Measurements from ENCODE around the gene KRTAP1-1. TPM values are rescaled to one million over a fixed set of nuclear protein-coding genes. Genes with fewer than 3 reads are reported as not detected.

Gene KRTAP1-1
- total RNA-seq, 2 donors from 2014 or later = not detected

- Histone ChIP-seq H3K9ac (ENCODE audit: low read depth in 2 of 2, low read length in 2 of 2) (no peak overlapping the region), H3K27ac (no peak overlapping the region), H3K4me1 (no peaks in the 10 kb centered on the region), H3K4me3 (no peak overlapping the region), H3K36me3 (no peaks in the 10 kb centered on the region), H3K9me3 (no peaks in the 10 kb centered on the region), H3K27me3 (no peaks in the 10 kb centered on the region)
- intact Hi-C loops (cut with DNase I) = no loop called here
- no peak for TF ChIP-seq CTCF (IDR thresholded peaks at IDR 0.05)
- no peak for DNase-seq
Measured at GRCh38 chr17:41009936-41010335, 31.3 kb downstream of the KRTAP1-1 start.

- Histone ChIP-seq H3K9me3 (no peaks in the 10 kb centered on the region), H3K9ac (ENCODE audit: low read depth in 2 of 2, low read length in 2 of 2) (no peak overlapping the region), H3K4me1 (no peaks in the 10 kb centered on the region), H3K36me3 (no peaks in the 10 kb centered on the region), H3K4me3 (no peak overlapping the region), H3K27ac (no peak overlapping the region), H3K27me3 (no peaks in the 10 kb centered on the region)
- intact Hi-C loops (cut with DNase I) = no loop called here
- DNase-seq = no peak
- TF ChIP-seq CTCF (IDR thresholded peaks at IDR 0.05) = no peak
Measured at GRCh38 chr17:41009301-41009760, 31.9 kb downstream of the KRTAP1-1 start.

GRCh38 chr17:41008811-41009210 lies 32.4 kb downstream of the KRTAP1-1 start, which contains the start of gene KRTAP3-1:
Gene KRTAP3-1, minus strand, starts transcription at chr17:41009128. Its CDS starts 54 bp downstream, at chr17:41009074.
- Histone ChIP-seq H3K4me1 (no peaks in the 10 kb centered on the region), H3K9ac (ENCODE audit: low read depth in 2 of 2, low read length in 2 of 2) (no peak within 1 kb of the TSS), H3K36me3 (no peaks in the 10 kb centered on the region), H3K27ac (no peak within 1 kb of the TSS), H3K9me3 (no peaks in the 10 kb centered on the region), H3K27me3 (no peaks in the 10 kb centered on the region), H3K4me3 (no peak within 1 kb of the TSS)
- intact Hi-C loops (cut with DNase I) = no loop called here
- no peak for DNase-seq
- no peak for TF ChIP-seq CTCF (IDR thresholded peaks at IDR 0.05)

- Histone ChIP-seq H3K4me3 (no peak overlapping the region), H3K4me1 (no peaks in the 10 kb centered on the region), H3K9me3 (no peaks in the 10 kb centered on the region), H3K9ac (ENCODE audit: low read depth in 2 of 2, low read length in 2 of 2) (no peak overlapping the region), H3K36me3 (no peaks in the 10 kb centered on the region), H3K27me3 (no peaks in the 10 kb centered on the region), H3K27ac (no peak overlapping the region)
- TF ChIP-seq CTCF (IDR thresholded peaks at IDR 0.05) = no peak
- DNase-seq = no peak
- intact Hi-C loops (cut with DNase I) = no loop called here
Measured at GRCh38 chr17:41004397-41004796, 36.9 kb downstream of the KRTAP1-1 start.

- TF ChIP-seq CTCF (IDR thresholded peaks at IDR 0.05) = no peak
- Histone ChIP-seq H3K36me3 (no peaks in the 10 kb centered on the region), H3K27me3 (no peaks in the 10 kb centered on the region), H3K27ac (no peak overlapping the region), H3K4me1 (no peaks in the 10 kb centered on the region), H3K9me3 (no peaks in the 10 kb centered on the region), H3K4me3 (no peak overlapping the region), H3K9ac (ENCODE audit: low read depth in 2 of 2, low read length in 2 of 2) (no peak overlapping the region)
- DNase-seq = no peak
- intact Hi-C loops (cut with DNase I) = no loop called here
Measured at GRCh38 chr17:41003926-41004325, 37.3 kb downstream of the KRTAP1-1 start.

All from colonic mucosa (tissue), 4 donors.